NCI-H187 (cell line): ENCODE measurements around the gene TDRD9.

Experiments used
- DNase-seq, 2 experiments: peaks; one replicate each; lab custom pipeline; 2025; lab: John Stamatoyannopoulos, UW

Gene TDRD9

GRCh38 chr14:103994535-103995184 lies 66.4 kb downstream of the TDRD9 start:
- no peak for DNase-seq

- DNase-seq: no peak
Measured at GRCh38 chr14:103995876-103996275, 67.6 kb downstream of the TDRD9 start.

DNA sequence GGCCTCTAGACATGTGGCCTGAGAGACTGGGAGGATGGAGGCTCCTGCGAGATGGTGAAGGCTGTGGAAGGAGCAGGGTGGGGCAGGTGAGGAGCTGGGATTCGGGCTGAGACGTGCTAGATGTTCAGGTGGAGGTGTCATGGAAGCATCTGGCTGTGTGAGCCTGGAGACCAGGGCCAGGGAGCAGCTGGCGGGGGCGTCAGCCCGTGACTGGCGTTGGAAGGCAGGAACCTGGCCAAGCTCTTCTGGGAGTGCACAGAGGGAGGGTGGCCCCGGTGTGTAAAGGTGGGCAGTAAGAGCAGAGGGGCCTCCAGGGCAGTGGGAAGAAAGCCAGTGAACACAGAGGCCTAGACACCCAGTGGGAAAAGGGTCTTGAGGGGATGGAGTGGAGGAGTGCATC lies 69.1 kb downstream of the TDRD9 start:
- DNase-seq: no peak

DNA sequence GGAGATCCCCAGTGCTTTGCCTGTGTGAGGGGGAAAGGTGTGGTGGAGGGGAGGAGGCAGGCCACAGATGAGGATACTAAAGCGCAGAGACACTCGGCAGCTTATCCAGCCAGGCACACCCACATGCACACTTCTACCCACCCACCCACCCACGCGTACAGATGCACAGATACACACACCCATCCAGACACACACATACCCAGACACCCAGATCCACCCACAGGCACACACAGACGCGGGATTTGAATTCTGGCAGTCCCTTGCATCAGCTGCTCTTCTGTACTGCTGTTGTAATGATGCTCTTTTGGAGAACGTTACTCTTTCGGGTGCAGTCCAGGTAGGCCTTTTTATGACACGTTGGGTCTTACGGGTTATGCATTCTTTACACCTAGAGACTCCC lies 69.8 kb downstream of the TDRD9 start:
- no peak for DNase-seq

GRCh38 chr14:103999795-104000440 lies 71.7 kb downstream of the TDRD9 start:
- DNase-seq: no peak

DNA sequence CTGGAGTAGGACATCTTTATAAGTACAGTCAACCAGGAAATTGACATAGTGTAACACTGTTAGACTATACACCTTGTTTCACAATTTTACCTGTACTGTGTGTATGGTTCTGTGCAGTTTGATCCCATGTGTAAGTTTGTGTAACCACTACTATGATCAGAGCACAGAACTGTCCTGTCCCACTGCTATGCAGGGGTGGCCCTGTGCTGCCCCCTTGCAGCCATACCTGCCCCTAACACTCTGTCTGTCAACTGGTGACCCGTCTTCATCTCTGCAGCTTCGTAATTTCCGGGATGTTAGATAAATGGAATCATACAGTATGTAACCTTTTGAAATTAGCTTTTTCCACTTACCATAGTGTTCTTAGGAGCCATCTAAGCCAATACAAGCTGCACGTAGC lies 72.7 kb downstream of the TDRD9 start:
- no peak for DNase-seq

DNA sequence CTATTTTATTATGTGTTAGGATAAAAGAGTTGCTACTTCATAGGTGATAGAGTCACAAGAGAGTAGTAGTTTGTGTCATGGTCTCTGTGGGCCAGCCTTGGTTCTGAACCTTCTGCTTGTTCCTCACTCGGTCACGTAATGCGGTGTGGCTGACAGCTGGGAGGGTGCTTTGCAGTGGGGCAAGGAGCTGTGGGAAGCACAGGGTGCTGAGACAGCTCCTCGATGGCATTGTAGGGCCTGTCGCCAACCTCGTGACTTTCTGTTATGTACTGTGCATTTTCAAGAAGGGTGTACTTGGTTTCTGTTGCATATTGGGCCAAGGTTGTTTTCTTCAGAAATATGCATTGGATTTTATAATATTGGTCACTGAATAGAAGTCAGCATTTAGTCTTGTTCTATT lies 75.4 kb downstream of the TDRD9 start:
- no peak for DNase-seq

GRCh38 chr14:104004849-104005248 lies 76.6 kb downstream of the TDRD9 start:
- no peak for DNase-seq

GRCh38 chr14:104005489-104005888 lies 77.2 kb downstream of the TDRD9 start:
- no peak for DNase-seq

DNA sequence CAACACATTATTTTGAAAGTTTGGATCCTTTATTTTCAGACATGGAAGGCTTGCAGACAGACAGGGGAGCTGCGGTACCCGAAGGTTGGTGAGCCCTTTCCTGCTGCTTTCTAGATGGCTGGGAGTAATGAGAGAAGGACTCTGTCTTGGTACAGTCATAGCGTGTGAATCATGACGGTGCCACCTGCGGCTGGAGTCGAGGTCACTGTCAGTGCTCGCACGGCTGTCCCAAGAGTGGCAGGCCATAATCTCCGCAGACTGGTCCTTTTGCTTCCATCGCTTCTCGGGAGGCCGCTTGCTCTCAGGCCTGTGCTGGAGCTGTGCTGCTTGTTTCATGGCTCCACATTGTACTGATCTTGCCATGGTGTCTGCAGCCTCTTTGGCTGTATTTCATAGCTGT lies 78.9 kb downstream of the TDRD9 start:
- no peak for DNase-seq

- no peak for DNase-seq
Measured at GRCh38 chr14:104009297-104009696, 81.0 kb downstream of the TDRD9 start.

- no peak for DNase-seq
Measured at GRCh38 chr14:104011824-104012517, 83.7 kb downstream of the TDRD9 start.

GRCh38 chr14:104014764-104015163 lies 86.5 kb downstream of the TDRD9 start:
- no peak for DNase-seq

GRCh38 chr14:104016873-104017650 lies 88.8 kb downstream of the TDRD9 start:
- no peak for DNase-seq

GRCh38 chr14:104019029-104019428 lies 90.8 kb downstream of the TDRD9 start:
- DNase-seq: no peak

DNA sequence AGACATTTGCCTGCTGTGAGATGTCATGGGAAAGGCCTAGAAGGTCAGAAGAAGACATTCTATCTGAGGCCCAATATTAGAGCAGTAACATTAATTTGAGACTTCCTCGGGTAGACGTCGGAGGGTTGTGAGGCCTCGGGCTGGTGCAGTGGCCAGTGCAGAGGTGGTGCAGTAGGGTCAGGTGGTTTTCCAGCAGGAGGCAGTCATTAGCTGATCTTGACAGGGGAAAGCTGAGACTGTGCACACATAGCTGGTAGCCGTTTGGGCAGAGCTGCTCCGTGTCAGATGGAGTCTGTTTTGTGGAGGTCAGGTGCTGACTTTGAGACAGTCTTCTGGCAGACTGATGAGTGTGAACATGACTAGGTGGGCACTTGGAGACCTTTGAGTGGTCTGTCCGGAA lies 91.5 kb downstream of the TDRD9 start:
- DNase-seq: no peak

GRCh38 chr14:104020471-104020870 lies 92.2 kb downstream of the TDRD9 start:
- DNase-seq: no peak

DNA sequence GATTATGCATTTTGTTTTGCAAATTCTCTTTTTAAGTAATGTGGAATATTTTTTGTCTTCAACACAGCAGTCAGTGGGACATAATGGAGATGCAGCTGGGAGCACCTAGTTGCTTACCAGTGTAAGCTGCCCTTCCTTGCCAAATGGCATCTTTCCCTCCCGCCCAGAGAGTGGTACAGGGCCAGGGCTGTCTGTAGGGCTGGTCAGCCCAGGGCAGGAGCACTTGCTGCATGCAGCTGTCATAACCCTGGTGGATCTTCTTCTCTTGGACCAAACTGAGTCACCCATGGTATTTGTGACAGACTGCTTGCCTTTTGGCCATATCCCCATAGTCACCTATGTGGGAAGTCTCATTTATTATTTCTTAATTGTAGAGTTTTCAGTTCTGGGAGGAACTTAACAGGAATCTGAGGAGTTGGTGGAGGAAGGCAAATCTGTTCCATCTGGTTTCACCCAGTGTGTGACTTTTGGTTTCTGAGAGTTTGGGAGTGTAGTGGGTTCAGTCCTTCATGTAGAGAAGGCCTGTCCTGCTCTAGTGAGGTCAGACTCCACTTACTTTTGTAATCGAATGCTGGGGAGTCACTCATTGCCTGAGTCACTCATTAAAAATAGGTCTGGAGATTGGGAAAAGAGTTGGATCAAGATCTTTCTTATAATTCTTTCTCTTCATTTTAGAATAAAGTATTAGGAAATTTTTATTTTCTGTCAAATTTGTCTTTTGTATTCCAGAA lies 95.2 kb downstream of the TDRD9 start:
- DNase-seq: no peak

GRCh38 chr14:104025534-104025933 lies 97.3 kb downstream of the TDRD9 start:
- no peak for DNase-seq

GRCh38 chr14:104026024-104026423 lies 97.8 kb downstream of the TDRD9 start:
- no peak for DNase-seq

DNA sequence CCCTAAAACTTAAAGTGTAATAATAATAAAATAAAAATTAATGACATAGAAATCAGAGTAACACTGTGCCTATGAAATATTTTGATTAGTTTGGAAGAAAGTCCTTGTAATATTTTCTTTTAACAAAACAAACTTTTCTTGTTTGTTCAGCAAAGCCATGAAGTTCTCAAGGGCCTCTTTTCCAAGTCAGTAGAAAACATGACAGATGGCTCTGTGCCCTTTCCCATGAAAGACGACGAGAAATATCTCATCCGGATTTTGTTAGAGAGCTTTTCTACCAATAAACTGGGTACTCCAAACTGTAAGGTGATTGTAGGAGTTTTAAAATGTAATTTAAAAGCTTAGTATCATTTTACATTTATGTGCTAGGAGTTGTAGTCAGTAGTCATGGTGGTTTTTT lies 102.7 kb downstream of the TDRD9 start:
- DNase-seq: no peak

DNA sequence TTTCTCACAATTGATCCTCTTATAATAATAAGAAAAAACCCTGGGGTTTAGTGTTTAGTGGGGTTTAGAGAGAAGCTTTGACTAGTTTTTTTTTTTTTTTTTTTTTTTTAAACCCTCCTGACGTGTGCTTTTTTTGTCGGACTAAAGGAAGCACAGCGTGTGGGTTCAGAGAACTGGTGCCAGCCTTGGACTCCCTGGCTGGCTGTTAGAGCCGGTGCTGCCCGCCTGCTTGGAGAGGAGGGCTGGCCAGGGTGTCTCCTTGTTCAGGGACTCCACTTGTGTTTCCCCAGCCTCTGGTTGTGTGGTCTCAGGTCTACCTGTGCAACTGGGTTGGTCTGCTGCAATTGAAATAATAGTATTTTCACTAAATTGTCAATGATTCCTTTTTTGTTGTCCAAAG lies 103.1 kb downstream of the TDRD9 start:
- no peak for DNase-seq
